ENCODE results near the gene ZBP1.

ZBP1 gene

DNA sequence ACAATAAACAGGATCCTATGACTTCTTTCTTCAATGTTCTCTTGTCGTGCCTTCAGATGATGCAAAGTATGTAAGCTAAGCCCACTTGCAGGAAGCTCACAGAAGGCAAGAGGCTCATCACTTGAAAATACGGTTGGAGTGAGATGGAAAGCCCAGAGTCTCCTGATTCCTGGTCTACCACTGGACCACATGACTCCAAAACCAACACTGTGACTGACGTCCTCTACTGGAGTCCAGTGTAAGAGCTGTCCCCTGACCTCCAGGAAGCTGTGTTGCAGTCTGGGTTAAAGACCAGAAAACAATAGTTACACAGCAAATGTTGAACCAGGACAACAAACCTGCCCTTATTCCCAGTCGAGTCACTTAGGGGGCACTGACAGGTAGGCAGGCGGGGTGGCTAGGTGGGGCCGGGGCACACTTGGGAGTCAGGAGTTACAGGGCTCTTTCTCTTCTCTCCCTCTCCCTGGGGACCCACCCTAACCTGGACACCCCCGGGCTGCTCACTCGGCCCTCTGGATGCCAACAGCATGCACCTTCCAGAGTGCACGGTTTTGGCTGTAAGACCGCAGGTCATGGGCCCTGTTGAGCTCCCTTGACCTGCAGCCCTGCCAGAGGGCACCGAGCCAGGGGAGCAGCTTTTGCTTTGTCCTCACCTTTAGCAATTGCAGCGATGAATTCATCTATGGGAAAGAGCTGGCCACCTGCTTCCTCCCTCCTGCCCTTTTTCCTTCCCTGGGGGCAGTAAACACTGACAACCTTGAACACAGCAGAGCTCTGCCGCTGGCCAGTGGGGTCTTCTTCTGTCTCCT lies 51.9 kb downstream of the ZBP1 start:
- FAIRE-seq: no peak

GRCh38 chr20:57567471-57568079 lies 52.7 kb downstream of the ZBP1 start:
- FAIRE-seq: no peak

DNA sequence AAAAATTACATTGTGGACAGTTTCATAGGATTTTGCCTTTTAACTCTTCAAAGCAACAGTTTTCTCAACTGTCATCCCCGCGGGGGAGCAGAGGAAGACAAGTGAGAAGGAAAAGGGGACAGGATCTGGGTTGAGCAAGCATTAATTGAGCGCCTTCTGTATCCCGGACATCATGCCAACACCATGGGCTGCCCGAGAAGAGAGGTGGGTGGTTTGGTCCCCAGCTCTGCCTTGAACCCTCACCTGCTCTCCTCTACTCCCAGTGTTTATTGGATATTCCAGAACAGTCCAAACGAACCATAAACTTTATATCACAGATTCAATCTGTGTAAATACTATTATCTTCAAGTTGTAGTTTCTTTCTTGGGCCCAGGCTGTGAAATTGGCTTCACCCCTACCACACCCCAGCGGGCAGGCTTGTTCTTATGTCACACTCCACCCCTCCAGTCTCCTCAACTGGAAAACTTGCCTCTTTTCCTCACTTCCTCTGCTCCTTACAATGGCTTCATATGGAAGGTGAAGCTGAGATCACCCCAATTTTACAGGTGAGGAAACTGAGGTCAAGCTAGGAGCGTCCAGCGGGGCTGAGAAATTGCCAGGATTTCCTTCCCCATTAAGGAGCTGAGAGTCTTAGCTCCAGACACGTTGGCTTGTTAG lies 53.3 kb downstream of the ZBP1 start:
- FAIRE-seq: no peak

DNA sequence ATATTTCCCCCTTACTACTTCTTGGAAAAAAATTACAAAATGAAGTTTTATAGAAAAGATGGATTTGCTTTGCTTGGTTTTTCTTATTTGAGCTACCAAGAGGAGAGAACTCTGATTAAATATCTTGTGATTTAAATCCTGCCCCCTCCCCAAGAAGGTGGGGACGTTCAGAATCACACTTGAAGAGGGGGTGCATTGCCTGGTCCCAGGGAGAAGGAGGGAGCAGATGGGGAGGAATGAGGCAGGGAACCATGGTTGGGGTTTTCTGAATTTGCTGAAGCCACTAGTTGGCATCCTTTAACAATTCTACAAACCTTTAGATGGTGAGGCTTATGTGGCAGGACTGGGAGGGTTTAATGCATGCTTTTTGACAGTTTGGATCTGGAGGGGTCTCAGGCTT lies 53.8 kb downstream of the ZBP1 start:
- FAIRE-seq: no peak

DNA sequence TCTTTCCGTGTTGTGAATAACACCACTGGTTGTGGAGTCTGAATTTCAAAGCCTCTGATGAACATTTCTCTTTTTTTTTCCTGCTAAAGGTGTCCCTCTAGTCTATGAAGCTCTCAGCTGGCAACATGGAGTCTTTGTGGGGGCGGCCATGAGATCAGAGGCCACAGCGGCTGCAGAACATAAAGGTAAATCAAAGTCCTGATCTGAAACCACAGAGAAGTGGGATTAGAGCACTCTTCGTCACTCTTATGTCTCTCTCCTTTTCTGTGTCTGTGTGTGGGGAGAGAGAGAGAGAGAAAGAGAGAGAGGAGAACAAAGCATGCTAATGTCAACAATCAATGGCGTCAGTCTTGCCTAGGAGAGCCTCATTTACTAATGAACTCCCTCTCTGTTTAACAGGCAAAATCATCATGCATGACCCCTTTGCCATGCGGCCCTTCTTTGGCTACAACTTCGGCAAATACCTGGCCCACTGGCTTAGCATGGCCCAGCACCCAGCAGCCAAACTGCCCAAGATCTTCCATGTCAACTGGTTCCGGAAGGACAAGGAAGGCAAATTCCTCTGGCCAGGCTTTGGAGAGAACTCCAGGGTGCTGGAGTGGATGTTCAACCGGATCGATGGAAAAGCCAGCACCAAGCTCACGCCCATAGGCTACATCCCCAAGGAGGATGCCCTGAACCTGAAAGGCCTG lies 55.1 kb downstream of the ZBP1 start:
- FAIRE-seq: no peak

- no peak for FAIRE-seq
These were observed 55.9 kb downstream of the ZBP1 start for GRCh38 chr20:57564180-57564802.

GRCh38 chr20:57563522-57563921 lies 56.7 kb downstream of the ZBP1 start:
- FAIRE-seq: no peak

- FAIRE-seq: no peak
These were observed 57.4 kb downstream of the ZBP1 start for GRCh38 chr20:57562541-57563465.

DNA sequence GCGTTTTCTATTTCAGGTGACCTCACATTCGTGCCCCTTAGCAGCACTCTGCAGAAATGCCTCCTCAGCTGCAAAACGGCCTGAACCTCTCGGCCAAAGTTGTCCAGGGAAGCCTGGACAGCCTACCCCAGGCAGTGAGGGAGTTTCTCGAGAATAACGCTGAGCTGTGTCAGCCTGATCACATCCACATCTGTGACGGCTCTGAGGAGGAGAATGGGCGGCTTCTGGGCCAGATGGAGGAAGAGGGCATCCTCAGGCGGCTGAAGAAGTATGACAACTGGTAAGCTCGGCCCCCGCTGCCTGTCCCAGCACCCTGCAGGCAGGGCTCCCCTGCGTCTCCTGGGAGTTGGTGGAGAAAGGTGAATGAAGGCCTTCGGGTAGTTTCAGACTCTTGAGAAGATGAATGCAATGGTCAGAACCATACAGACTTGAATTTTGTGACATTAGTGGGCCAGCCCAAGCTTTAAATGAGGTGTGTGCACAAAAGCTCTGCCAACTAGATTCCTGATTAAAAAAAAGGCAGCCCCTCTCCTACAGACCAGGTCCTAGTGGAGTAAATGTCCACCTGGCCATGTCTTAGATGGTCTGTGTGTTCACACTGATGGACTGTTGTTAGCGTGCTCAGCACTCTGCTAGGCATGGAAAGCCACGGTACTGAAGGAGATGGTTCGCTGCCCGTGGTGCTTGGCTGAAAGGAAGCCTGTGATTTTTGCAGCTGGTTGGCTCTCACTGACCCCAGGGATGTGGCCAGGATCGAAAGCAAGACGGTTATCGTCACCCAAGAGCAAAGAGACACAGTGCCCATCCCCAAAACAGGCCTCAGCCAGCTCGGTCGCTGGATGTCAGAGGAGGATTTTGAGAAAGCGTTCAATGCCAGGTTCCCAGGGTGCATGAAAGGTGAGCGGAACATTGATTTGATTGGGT lies 58.6 kb downstream of the ZBP1 start:
- no peak for FAIRE-seq

GRCh38 chr20:57560554-57561355 lies 59.5 kb downstream of the ZBP1 start, which contains the start of gene PCK1:
Gene PCK1 (plus strand): TSS chr20:57561110. CDS start chr20:57561412, 302 bp downstream.
- FAIRE-seq: peak; percentile 5

- FAIRE-seq: no peak
These were observed 60.3 kb downstream of the ZBP1 start for GRCh38 chr20:57559658-57560553.

- no peak for FAIRE-seq
These were observed 61.0 kb downstream of the ZBP1 start for GRCh38 chr20:57559289-57559634.

DNA sequence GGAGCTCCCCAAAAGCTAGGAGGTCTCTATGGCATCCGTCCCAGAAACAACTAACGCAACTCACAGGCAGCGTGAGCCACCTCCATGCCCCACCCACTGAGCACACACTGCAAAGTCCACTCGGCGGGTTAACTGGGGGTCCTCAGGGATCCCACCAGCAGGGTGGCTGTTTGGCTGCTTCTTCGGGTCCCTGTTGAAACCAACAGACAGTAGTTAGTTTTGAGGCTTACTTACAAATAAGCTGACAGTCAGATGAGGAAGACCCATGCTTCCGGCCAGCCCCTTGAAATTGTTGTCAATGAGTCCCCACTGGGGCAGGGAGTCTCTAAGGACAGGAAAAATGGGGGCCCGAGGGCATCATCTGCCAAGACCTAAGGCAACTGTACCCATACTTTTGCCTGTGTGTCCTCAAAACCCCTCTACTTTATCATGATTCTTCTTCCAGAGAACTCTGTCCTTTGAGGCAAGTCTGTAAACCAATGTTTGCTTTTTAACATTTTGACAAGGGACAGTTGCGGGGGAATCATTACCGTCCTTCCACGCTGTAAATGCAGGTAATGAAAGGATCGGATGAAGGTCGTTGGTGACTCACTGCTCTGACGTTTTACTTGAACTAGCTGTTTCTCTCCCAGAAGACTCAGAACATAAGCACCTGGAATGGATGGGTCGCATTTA lies 61.5 kb downstream of the ZBP1 start:
- no peak for FAIRE-seq

- no peak for FAIRE-seq
These were observed 62.2 kb downstream of the ZBP1 start for GRCh38 chr20:57557926-57558613.

GRCh38 chr20:57556980-57557274 lies 63.3 kb downstream of the ZBP1 start:
- FAIRE-seq: no peak

DNA sequence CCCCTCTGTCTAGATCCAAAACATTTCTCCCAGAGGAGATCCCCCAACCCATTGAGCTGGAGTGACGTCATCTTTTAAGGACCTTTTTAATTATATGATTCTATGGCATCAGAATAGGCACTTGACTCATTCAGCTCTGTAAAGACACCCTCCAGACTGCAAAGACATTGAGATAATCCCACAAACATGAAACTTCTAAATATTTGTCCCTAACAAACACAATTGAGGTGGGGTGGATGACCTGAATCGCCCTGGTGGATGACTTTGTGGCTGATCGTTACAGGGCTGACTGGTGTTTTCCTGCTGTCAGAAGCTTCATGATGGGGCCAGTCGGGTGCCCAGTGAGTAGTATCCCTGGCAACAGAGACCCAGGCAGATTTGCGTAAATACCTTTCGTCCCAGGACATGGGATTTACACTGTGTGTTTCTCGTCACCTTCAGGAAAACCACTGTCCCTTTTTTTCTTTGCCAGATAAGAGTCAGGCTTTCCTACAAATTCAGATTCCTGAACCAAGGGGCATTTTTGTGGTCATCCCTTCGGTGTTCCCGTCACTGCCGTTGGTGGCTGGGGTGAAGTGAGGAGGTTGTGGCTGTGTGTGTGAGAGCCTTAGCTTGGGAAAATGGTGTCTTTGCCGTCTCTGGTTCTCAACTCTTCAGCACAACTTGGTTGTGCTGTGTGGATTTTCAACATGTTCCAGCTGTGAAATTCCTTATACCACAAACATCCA lies 64.6 kb downstream of the ZBP1 start:
- no peak for FAIRE-seq
